A549 treated with dexamethasone at 1 μM for 4 hours (cell line): ENCODE data around the gene GOLGA2. TPM values are rescaled to one million over a fixed set of nuclear protein-coding genes. Genes with fewer than 3 reads are reported as not detected.

Experiments used
- total RNA-seq: library from RNA; stranded (reverse); fragments of 200-300 nt; extraction: Qiagen RNA extraction; gene quantifications from 5 replicates; pipeline ENCODE4 v1.2.3, GENCODE V29; 2022

The GOLGA2 gene, protein sequence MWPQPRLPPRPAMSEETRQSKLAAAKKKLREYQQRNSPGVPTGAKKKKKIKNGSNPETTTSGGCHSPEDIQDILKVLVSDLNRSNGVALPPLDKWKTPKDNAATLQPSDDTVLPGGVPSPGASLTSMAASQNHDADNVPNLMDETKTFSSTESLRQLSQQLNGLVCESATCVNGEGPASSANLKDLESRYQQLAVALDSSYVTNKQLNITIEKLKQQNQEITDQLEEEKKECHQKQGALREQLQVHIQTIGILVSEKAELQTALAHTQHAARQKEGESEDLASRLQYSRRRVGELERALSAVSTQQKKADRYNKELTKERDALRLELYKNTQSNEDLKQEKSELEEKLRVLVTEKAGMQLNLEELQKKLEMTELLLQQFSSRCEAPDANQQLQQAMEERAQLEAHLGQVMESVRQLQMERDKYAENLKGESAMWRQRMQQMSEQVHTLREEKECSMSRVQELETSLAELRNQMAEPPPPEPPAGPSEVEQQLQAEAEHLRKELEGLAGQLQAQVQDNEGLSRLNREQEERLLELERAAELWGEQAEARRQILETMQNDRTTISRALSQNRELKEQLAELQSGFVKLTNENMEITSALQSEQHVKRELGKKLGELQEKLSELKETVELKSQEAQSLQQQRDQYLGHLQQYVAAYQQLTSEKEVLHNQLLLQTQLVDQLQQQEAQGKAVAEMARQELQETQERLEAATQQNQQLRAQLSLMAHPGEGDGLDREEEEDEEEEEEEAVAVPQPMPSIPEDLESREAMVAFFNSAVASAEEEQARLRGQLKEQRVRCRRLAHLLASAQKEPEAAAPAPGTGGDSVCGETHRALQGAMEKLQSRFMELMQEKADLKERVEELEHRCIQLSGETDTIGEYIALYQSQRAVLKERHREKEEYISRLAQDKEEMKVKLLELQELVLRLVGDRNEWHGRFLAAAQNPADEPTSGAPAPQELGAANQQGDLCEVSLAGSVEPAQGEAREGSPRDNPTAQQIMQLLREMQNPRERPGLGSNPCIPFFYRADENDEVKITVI
- 32.7 to 51.6 TPM (median 49.0 TPM) in 5 replicates for total RNA-seq

DNA sequence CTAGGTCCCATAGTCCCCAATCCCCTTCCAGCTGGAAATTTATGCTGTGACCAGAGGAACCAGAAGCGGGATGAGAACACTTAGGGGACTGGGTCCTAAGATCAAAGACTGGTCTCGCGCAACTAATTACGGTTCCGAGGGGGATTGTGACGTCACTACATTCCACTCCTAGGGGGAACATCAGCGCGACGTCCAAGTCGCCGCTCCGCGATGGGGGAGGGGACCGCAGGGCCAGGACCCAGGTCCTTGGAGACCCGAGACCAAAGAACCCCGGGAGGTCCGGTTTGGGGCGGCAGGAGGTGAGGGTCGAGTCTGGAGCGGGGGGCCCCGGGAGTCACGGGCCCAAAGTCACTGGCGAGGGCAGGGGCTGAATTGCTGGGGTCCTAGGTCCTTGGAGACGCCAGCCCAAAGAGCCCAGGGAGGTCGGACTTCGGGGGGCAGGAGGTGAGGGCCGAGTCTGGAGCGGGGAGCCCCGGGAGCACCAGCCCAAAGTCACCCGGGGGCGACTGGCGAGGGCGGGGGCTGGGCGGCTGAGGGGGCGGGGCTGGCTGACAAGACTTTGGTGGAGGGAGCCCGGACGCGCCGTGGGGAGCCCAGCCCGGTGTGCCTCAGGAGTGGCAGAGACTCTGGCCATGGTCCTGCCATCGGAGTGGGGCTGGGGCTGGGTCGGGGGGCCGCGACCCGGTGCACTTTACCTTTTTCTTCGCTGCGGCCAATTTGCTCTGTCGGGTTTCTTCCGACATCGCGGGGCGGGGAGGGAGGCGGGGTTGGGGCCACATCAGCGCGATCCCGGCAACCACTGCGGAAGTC, at the start of gene GOLGA2:
Gene GOLGA2, minus strand, starts transcription at position 810 of the 810 bp plus-strand sequence. Its CDS starts 31 bp downstream, at position 779.

DNA sequence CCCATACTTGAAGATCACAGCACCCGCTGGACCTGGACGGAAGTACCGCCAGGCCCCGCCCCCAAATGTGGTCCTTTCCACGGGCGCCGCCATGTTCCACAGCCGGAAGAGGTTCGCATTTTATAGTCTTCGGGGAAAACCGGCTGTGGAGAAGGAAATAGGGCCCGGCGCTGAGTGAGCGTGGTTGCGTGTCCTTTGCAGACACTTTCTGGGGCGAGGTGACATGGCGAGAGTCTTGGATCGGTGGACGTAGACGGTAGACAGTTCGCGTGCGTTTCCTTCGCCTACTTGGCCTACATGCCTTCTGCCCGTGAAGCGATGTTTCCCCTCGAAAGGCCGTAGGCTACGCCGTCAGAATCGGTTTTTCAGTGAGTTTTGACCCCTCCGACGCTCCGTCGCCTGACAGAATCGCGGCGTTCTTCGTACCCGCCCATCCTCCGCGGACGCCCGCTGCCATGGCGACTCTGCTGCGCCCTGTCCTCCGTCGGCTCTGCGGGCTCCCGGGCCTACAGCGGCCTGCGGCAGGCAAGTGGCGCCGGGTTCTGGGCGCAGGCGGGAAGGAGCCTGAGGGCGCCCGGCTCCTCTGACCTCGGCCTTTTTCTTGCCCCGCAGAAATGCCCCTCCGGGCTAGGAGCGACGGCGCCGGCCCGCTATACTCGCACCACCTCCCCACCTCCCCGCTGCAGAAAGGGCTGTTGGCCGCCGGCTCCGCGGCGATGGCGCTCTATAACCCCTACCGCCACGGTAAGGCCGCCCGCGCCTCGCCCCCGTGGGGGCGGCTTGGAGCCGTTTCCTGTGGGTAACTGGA, 46.8 kb upstream of the GOLGA2 start, which contains the start of the genes COQ4 and TRUB2:
Gene COQ4, plus strand, starts transcription at position 436 of the 808 bp plus-strand sequence. Its CDS starts 20 bp downstream, at position 456.
Gene TRUB2, minus strand, starts transcription at position 44 of the 808 bp plus-strand sequence. Its CDS starts 39 bp downstream, at position 5.

DNA sequence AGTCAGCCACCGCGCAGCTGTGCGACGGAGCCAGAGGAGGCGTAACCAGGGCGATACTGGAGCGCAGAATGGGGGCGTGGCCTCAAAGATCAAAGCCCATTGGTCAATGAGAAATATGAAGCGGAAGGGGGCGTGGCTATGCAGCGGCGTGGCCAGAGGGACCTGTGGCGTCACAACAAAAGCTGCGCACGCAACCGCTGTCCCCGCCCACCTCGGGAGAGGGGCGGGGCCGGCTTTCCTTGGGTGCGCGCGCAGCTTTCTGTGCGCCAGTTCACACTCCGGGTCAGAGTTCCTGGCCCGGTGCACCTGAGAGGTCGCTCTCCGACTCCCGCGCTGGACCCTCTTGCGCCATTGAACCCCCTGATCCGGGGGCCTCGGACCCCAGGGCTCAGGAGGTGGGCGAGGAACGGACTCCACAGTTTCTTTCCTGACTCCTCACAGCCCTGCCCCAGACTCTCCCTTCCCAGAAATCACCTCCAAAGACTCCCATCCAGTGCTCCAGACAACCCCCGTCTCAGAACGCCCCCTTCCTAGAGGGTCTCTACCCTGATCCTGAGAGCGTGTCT, 284 bp upstream of the GOLGA2 start, which contains the start of gene SWI5:
Gene SWI5, plus strand, starts transcription at position 269 of the 566 bp plus-strand sequence.

Other genes starting within 250 kb of the GOLGA2 start
- gene NAIF1, start 208.7 kb downstream of the GOLGA2 start, total RNA-seq = 4.9 to 8.2 TPM (median 7.3 TPM) in 5 replicates
- gene SLC25A25, start 207.8 kb downstream of the GOLGA2 start, total RNA-seq = 7.0 to 8.3 TPM (median 7.7 TPM) in 5 replicates
- 72.5 to 107 TPM (median 99.1 TPM) in 5 replicates for gene PTGES2, start 148.3 kb downstream of the GOLGA2 start, total RNA-seq
- gene LCN2, start 126.6 kb downstream of the GOLGA2 start, total RNA-seq = 2.8 to 7.2 TPM (median 3.2 TPM) in 5 replicates
- gene BBLN, start 115.7 kb downstream of the GOLGA2 start, total RNA-seq = 37.1 to 68.4 TPM (median 58.2 TPM) in 5 replicates
- 65.3 to 106 TPM (median 101 TPM) in 5 replicates for gene CIZ1, start 84.4 kb downstream of the GOLGA2 start, total RNA-seq
- 62.4 to 106 TPM (median 95.8 TPM) in 5 replicates for gene DNM1, start 72.6 kb downstream of the GOLGA2 start, total RNA-seq
- 40.0 to 45.3 TPM (median 42.0 TPM) in 5 replicates for gene SWI5, start 269 bp upstream of the GOLGA2 start, total RNA-seq
- gene TRUB2, start 46.4 kb upstream of the GOLGA2 start, total RNA-seq = 37.3 to 48.1 TPM (median 45.7 TPM) in 5 replicates
- gene COQ4, start 46.8 kb upstream of the GOLGA2 start, total RNA-seq = 52.3 to 62.0 TPM (median 59.4 TPM) in 5 replicates
- gene SLC27A4, start 64.5 kb upstream of the GOLGA2 start, total RNA-seq = 30.9 to 49.0 TPM (median 46.0 TPM) in 5 replicates
- 65.0 to 80.0 TPM (median 77.2 TPM) in 5 replicates for gene URM1, start 95.4 kb upstream of the GOLGA2 start, total RNA-seq
- 32.0 to 41.9 TPM (median 36.3 TPM) in 5 replicates for gene CERCAM, start 144.8 kb upstream of the GOLGA2 start, total RNA-seq
- 19.8 to 28.8 TPM (median 27.4 TPM) in 5 replicates for gene ODF2, start 180.0 kb upstream of the GOLGA2 start, total RNA-seq
- 27.2 to 35.5 TPM (median 32.7 TPM) in 5 replicates for gene GLE1, start 228.7 kb upstream of the GOLGA2 start, total RNA-seq